ENCODE measurements around the gene ELAVL2.

Gene ELAVL2

GRCh38 chr9:23826120-23826629 lies at the start of gene ELAVL2:
ELAVL2 (minus strand) TSS chr9:23826240; CDS start chr9:23762234, 64,006 bp downstream.
- TF ChIP-seq ZFX (IDR thresholded peaks at IDR 0.05) (no peak), CTCF (conservative IDR thresholded peaks at IDR 0.05) (no peak; the same call in 1 of the 2 replicates)

DNA sequence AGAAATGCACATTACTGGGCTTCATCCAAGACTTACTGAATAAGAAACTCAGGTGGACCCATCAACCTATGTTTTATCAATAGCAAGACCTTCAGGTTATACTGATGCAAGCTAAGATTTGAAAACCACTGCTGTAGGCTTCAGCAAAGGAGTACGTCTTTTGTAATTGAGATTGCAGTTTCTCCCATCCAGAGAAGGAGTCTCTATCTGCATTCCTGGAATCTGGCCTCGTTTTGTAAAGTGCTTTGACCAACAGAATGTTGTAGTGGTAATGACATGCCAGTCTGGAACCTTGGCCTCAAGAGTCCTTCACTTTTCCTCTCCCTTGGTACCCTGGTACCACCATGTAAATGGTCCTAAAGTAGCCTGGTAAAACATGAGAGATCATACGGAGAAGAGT lies 32.2 kb upstream of the ELAVL2 start:
- no peak overlapping the region for H3K27ac ChIP-seq
- TF ChIP-seq CTCF (conservative IDR thresholded peaks at IDR 0.05) (no peak), ZFX (IDR thresholded peaks at IDR 0.05) (no peak)

More at GRCh38 chr9:23826120-23826629, at the start of gene ELAVL2:
- H3K27ac ChIP-seq = no peak within 1 kb of the TSS

DNA sequence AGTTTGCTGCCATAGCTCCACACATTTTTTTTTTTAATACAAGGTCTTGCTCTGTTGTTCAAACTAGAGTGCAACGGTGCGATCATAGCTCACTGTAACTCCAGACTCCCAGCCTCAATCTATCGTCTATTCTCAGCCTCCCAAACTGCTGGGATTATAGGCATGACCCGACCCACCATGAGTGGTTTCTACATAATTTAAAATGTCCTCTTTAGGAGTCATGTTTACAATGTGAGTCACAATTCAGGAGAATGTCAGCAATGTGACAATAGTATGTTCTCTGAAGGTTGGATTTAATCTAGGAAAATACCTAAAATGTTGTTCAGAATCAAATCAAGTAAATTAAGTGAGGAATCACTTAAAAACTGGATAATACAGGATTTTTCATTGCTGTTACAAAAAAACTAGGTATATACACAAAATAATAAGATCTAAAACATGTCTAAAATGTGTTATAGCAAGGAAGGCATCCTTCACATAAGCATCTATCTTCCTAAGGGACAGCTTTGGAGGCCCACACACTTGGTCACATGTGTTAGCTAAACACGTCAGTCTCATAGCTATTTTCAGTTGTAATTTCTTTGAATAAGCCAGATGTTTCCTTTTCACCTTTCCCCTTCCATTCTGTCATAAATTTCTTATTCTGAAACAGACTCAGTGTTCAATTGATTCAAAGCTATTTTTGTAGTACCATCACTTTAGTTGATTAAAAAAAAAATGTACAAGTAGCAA lies 30.0 kb upstream of the ELAVL2 start:
- TF ChIP-seq CTCF (conservative IDR thresholded peaks at IDR 0.05) (no peak), ZFX (IDR thresholded peaks at IDR 0.05) (no peak)

DNA sequence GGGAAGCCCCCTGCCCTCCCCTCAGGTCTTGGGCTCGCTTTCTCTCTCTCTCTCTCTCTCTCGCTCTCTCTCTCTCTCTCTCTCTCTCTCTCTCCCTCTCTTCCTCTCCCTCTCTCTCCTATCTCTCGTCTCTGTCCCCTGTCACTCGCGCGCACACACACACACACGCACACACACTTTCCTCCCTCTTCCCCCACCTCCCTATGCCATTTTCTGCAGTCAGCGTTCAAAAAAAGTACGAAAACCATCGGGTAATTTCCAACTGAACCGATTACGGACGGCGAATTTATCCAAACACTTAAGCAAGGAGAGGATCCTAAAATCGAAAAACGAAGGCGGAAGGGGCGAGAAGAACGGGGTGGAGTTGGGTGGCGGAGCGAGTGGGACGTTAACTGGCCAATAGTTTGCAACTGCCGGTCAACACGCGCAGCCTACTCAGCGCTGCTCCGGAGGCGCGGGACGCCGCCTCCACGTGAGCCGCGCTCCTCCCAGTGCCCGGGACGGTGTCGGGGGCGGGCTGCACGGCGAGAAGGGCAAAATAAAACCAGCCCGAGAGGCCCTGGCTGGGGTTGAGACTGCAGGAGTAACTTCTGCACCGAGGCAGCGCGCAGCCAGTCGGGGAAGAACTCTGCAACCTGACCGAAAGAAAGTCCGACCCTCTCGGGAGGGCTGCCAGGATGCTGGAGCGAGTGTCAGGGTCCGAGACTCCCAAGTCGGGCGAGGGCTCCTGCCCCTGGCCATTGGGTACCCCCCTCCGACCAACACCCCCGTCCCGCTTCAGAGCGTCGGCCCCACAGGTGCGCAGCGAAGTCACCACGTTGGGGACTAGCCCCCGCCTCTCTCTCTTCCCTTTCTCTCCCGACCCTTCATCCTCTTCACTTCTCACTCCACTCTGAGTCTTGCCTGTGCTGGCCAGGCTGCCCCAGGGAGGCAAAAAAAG lies 24.9 kb upstream of the ELAVL2 start:
- TF ChIP-seq ZFX (IDR thresholded peaks at IDR 0.05) (no peak), CTCF (conservative IDR thresholded peaks at IDR 0.05) (no peak)
- peak overlapping the region; percentile 31 for H3K27ac ChIP-seq

More for the DNA sequence above, 30.0 kb upstream of the ELAVL2 start:
- no peak overlapping the region for H3K27ac ChIP-seq

GRCh38 chr9:23850242-23850689 lies 24.2 kb upstream of the ELAVL2 start:
- H3K27ac ChIP-seq = peak overlapping the region; percentile 31
- TF ChIP-seq ZFX (IDR thresholded peaks at IDR 0.05) (no peak), CTCF (conservative IDR thresholded peaks at IDR 0.05) (no peak)

- TF ChIP-seq ZFX (IDR thresholded peaks at IDR 0.05) = no peak
- peak overlapping the region; percentile 31; the same call in 1 of the 2 replicates for H3K27ac ChIP-seq
These were observed 23.5 kb upstream of the ELAVL2 start for GRCh38 chr9:23849379-23850035.

DNA sequence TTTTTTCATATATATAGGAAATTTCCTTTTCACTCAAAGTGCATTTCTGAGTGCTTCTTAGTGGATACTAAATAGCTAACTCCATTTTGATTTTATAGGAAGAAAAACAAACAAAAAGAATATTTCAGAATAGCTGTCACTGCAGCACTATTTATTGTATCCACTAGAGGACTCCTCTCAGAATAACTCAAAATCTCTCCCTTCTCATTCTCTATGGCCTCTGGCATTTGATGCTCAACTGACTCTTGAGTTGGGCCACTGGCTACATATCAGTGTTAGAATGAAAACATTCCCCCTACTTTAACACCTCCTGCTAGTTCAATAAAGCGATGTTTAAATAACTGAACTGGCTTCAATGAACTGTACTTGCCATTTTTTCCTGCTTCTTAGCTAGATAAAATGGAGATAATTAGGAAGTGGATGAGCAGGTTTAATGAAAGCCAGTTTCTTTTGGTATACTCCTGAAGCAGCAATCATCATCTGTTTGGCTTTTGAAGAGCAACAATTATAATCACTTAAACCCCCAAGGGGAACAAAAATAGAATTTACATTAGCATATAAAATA lies 16.6 kb upstream of the ELAVL2 start:
- no peak overlapping the region for H3K27ac ChIP-seq
- TF ChIP-seq CTCF (conservative IDR thresholded peaks at IDR 0.05) (peak; percentile 79), ZFX (IDR thresholded peaks at IDR 0.05) (no peak)
